ENCODE measurements around the gene TICAM2.
A peak's percentile ranks its signal among the peaks of the same experiment; 100 is the strongest.

TICAM2 gene

DNA sequence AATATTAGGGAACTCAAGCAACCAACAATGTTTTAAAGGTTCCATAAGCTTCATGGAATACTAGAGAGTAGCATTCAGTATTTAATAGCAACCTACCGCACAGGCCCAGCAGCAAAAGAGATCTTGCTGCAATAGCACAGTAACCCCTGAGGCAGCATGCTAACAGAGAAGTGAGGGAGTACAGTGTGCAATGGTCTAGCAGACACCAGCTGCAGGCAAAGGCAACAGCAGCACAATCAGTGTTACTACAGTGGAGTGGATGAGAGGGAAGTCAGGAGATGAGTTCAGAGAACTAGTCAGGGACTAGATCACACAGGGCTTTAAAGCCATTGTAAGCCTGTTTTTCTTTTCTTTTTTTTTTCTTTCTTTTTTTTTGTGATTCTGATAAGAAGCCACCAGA is 2.8 kb downstream of the TICAM2 start:
- H3K36me3 ChIP-seq (replicated peaks): no peaks in the 10 kb centered on the region
- H3K4me3 ChIP-seq: no peak overlapping the region
- no peaks in the 10 kb centered on the region for H3K9me3 ChIP-seq
- no peaks in the 10 kb centered on the region for H3K27me3 ChIP-seq (ENCODE audit: low read depth)
- H3K4me1 ChIP-seq: peaks cover 6% of the 10 kb centered on the region; the same call in 1 of the 2 replicates
- no peak for DNase-seq (ENCODE audit: low spot score in 2 of 2)
- in situ Hi-C loops (cut with MboI; ENCODE audit: low sequenced_read_pairs): no loop called here

DNA sequence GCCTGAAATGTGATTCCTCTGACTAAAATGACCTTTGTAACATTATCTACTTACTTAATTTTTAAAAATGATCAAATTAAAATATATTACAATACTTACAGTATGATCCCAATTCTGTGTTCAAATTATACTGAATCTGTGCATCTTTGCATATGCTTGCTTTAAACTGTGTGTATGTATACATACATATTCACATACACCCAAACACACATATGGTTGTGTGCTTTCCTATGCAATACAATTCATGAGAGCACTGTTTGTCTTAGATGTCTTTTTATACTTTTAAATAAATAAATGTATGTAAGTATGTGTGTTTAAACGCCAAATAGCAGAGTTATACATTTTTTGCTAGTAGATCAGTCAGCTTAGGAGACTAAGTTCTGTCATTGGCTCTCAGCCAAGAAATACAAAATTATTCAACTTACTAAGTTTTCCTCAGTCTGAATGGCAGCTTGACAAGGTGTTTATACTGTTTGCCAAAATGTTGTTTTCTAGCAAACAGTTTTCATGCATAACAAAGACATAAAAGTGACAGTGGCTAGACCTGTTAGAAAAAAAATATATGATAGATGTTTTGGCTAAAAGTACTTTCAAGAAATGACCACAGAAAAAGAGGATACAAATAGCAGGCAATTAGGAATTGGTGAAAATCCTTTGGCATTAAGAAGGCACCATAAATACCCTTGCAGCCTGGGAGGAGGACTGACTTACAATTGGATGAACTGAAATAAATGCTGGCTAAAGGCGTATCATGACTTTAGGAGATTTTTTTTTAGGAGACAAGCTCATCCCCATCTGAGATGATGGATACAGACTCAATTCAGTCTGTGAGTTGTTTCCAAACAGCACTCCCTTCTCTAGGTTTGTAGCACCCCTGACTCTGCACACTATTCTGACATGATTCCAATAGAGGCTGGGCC is 7.9 kb downstream of the TICAM2 start:
- in situ Hi-C loops (cut with MboI; ENCODE audit: low sequenced_read_pairs): no loop called here

DNA sequence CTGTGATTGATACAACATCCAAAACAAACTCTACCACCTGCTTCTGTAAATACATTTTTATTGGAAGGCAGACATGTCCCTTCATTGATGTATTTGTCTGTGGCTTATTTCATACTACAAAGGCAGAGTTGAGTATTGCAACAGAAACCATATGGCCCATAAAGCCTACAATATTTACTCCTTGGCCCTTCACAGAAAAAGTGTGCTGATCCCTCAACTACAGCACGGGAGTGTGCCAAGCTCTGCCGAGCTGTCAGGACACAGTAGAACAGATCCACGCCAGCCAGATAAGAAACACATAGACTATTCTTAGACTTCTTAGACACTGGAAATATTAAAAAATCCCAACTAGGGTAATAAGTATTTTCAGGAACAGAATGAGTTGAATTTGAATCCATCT is 13.2 kb downstream of the TICAM2 start:
- Histone ChIP-seq H3K4me3 (no peak overlapping the region), H3K9me3 (no peaks in the 10 kb centered on the region), H3K27me3 (ENCODE audit: low read depth) (no peaks in the 10 kb centered on the region), H3K4me1 (no peaks in the 10 kb centered on the region), H3K36me3 (replicated peaks) (no peaks in the 10 kb centered on the region)
- in situ Hi-C loops (cut with MboI; ENCODE audit: low sequenced_read_pairs): no loop called here
- no peak for DNase-seq (ENCODE audit: low spot score in 2 of 2)

More for the DNA sequence above, 7.9 kb downstream of the TICAM2 start:
- Histone ChIP-seq H3K4me1 (no peaks in the 10 kb centered on the region), H3K27me3 (ENCODE audit: low read depth) (no peaks in the 10 kb centered on the region), H3K4me3 (no peak overlapping the region), H3K36me3 (replicated peaks) (no peaks in the 10 kb centered on the region), H3K9me3 (no peaks in the 10 kb centered on the region)
- no peak for DNase-seq (ENCODE audit: low spot score in 2 of 2)

DNA sequence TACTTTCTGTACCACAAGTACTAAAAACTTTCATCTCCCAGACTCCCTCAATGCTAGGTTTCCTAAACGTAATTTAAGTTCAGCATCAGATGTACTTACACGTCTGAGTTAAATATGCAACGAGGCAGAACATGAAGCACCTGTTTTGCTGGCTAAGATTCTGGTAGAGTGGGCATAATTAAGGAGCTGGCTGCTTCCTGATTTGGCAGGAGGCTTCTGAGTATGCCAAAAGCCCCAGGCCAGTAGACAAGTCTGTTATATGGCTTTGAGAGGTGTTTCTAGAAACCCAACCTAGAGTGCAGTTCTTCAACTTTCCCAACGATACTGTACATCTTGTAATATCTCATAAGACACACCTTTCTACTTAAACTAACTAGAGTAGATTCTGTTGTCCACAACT is 13.6 kb downstream of the TICAM2 start:
- H3K4me1 ChIP-seq: no peaks in the 10 kb centered on the region
- in situ Hi-C loops (cut with MboI; ENCODE audit: low sequenced_read_pairs): no loop called here

DNA sequence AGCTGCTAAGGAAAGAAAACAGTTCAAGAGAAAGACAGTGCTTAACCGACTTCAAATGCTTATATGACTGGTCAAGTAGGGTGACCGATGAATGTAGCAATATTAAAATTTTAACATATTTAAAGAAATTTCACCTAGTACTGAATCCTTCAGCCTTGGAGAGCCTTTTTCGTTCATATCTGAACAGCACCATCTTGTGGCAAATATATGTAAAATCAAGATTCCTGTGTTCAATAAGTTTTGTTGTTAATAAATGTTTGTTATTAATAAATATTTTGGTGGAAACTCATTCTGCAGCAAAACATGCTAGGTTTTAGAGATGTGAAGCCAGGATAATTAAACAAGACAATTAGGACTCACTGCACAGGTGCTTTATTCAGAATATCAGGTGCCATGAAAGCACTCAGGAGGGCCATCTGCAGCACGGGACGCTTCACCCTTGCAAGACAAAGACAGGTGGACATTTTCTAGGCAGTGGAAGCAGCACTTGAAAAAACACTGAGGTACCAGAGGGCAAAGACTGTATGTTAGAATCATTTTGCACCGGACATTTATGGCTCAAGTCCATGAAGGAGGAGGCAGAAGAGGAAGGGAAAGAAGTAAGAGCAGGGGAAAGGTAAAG is 15.6 kb downstream of the TICAM2 start:
- Histone ChIP-seq H3K9me3 (no peaks in the 10 kb centered on the region), H3K4me1 (no peaks in the 10 kb centered on the region), H3K36me3 (replicated peaks) (no peaks in the 10 kb centered on the region), H3K4me3 (no peak overlapping the region), H3K27me3 (ENCODE audit: low read depth) (no peaks in the 10 kb centered on the region)
- peak in 1 of 2 experiments; percentile 52 for DNase-seq (ENCODE audit: low spot score in 2 of 2)
- in situ Hi-C loops (cut with MboI; ENCODE audit: low sequenced_read_pairs): no loop called here

More for the DNA sequence above, 13.6 kb downstream of the TICAM2 start:
- no peaks in the 10 kb centered on the region for H3K36me3 ChIP-seq (replicated peaks)
- no peaks in the 10 kb centered on the region for H3K9me3 ChIP-seq
- no peak overlapping the region for H3K4me3 ChIP-seq
- H3K27me3 ChIP-seq (ENCODE audit: low read depth): no peaks in the 10 kb centered on the region
- DNase-seq (ENCODE audit: low spot score in 2 of 2): no peak

DNA sequence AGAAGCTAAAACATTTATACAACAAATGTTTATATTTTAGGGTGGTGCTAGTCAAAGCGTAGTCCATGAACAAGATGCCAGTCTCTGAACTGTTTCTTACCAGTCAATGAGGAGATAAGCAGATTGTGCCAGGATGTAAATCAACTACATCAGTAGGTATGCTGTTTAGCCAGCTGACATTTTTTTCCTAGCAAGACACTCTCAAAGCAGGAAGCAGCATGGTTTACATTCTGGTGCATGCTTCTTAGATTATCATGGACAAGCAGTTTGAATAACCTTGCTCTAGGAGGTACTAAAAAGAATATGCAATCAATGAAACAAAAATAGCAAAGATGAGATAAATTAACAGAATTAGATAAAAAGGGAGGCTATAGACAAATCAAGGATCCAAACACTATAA is 17.0 kb downstream of the TICAM2 start:
- H3K9me3 ChIP-seq: no peaks in the 10 kb centered on the region
- H3K27me3 ChIP-seq (ENCODE audit: low read depth): peaks cover 2% of the 10 kb centered on the region; the same call in 1 of the 2 replicates
- H3K4me1 ChIP-seq: no peaks in the 10 kb centered on the region
- in situ Hi-C loops (cut with MboI; ENCODE audit: low sequenced_read_pairs): no loop called here
- no peak overlapping the region for H3K4me3 ChIP-seq
- no peaks in the 10 kb centered on the region for H3K36me3 ChIP-seq (replicated peaks)
- DNase-seq (ENCODE audit: low spot score in 2 of 2): no peak

DNA sequence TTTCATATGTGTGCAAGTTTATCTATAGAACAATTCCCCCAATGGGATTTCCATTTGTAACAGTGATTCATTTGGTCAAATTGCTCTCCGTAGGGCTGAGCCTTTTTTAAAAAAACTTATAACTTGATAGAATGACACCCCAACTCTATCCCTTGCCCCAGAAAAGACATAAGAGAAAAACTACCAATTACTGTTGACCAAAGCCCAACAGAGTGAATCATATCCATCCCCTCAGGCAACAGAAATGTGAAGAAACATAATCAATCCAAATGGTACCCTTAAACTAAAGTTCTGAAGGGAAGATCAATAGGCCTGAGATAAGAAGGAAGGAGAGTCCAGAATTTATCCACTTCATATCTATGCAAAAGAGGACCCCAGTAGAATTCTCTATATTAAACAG is 17.8 kb downstream of the TICAM2 start:
- in situ Hi-C loops (cut with MboI; ENCODE audit: low sequenced_read_pairs): no loop called here
- Histone ChIP-seq H3K4me1 (no peaks in the 10 kb centered on the region), H3K9me3 (no peaks in the 10 kb centered on the region), H3K27me3 (ENCODE audit: low read depth) (peaks cover 2% of the 10 kb centered on the region; the same call in 1 of the 2 replicates), H3K4me3 (no peak overlapping the region), H3K36me3 (replicated peaks) (no peaks in the 10 kb centered on the region)
- DNase-seq (ENCODE audit: low spot score in 2 of 2): no peak

DNA sequence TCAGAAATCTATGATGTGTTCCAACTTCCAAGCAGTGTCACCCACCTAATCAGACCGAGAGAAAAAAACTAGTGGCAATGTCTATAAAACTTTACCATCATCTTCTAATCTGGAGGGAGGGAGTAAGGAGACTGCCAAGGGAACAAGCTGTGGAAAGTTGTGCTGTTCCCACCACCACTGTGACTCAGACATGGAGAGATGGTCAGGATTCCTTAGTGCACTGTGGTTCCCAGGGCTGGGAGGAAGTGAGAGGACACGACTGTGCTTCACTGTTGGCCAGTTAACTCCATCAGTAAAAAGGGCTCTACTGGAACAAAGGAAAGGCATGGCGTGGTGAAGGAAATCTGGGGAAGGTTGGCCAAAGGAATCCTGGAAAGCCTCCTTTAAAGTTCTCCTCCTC is 18.8 kb downstream of the TICAM2 start:
- no peaks in the 10 kb centered on the region for H3K4me1 ChIP-seq
- no peaks in the 10 kb centered on the region for H3K36me3 ChIP-seq (replicated peaks)
- in situ Hi-C loops (cut with MboI; ENCODE audit: low sequenced_read_pairs): no loop called here
- H3K4me3 ChIP-seq: no peak overlapping the region
- peaks cover 2% of the 10 kb centered on the region; the same call in 1 of the 2 replicates for H3K27me3 ChIP-seq (ENCODE audit: low read depth)
- no peak for DNase-seq (ENCODE audit: low spot score in 2 of 2)
- no peaks in the 10 kb centered on the region for H3K9me3 ChIP-seq

DNA sequence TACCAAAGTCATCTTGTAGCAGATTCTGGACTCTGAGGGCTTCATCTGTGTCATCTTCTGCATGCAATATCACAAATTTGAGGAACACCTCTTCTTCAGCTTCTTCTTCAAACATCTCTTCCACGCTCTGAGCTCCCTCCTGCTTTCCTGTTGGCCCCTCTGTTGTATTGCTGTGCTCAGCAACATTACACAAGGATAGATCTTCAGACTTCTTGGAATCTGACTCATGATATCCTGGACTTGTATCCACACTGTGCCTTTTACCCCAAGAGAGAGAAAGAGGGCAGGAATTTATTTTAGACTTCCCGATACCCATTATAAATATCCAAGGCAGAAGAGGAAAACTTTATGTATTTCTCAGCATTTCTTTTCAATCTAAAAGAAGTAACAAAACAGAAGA is 21.3 kb downstream of the TICAM2 start:
- H3K4me3 ChIP-seq: no peak overlapping the region
- in situ Hi-C loops (cut with MboI; ENCODE audit: low sequenced_read_pairs): no loop called here
- no peak for DNase-seq (ENCODE audit: low spot score in 2 of 2)
- H3K36me3 ChIP-seq (replicated peaks): no peaks in the 10 kb centered on the region
- H3K4me1 ChIP-seq: no peaks in the 10 kb centered on the region
- peaks cover 2% of the 10 kb centered on the region for H3K27me3 ChIP-seq (ENCODE audit: low read depth)
- no peaks in the 10 kb centered on the region for H3K9me3 ChIP-seq

DNA sequence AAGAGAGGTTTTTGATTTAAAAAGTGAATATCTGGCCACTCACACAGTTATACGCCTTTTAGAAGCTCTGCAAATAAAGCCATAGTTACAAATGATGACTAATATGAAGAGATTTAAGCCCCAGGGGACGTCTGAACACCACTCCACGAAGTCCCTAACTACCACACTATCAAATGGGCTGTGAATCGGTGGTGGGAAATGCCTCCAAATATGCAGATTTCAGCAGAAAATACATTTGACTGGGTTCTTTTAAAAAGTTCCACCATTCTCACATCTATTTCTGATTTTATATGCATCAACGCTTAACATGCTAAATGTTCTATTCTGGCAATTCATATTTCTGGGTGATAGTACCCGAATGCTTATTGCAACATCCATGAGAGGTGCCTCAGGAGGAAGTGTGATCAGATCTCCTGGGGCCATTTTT is 22.5 kb downstream of the TICAM2 start:
- in situ Hi-C loops (cut with MboI; ENCODE audit: low sequenced_read_pairs): loop anchor here (5.0 kb wide), 1 partner anchor 267 kb away; no protein-coding TSS in a partner anchor
- Histone ChIP-seq H3K27me3 (ENCODE audit: low read depth) (peaks cover 2% of the 10 kb centered on the region), H3K4me3 (no peak overlapping the region), H3K4me1 (no peaks in the 10 kb centered on the region), H3K9me3 (no peaks in the 10 kb centered on the region), H3K36me3 (replicated peaks) (no peaks in the 10 kb centered on the region)
- no peak for DNase-seq (ENCODE audit: low spot score in 2 of 2)

DNA sequence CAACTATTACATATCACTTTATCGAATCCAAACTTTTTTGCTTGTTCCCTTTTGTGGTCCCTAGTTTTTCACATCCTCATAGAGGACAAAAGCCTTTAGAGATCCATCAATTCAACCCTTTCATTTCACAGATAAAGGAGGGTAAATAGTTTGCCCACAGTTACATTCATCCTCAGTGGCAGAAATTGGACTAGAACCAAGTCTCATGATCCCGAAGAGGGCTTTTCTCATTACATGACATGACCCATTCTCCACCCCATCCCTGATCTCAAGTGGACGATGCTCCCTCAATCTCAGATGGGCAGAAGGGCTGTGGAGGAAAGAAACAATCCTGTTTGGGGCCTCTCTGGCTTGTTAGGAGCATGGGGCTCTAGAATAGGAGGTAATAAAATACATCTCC is 23.1 kb downstream of the TICAM2 start:
- Histone ChIP-seq H3K4me3 (no peak overlapping the region), H3K9me3 (no peaks in the 10 kb centered on the region), H3K4me1 (no peaks in the 10 kb centered on the region), H3K27me3 (ENCODE audit: low read depth) (peaks cover 2% of the 10 kb centered on the region), H3K36me3 (replicated peaks) (no peaks in the 10 kb centered on the region)
- no peak for DNase-seq (ENCODE audit: low spot score in 2 of 2)
- in situ Hi-C loops (cut with MboI; ENCODE audit: low sequenced_read_pairs): loop anchor here (5.0 kb wide), 1 partner anchor 267 kb away; no protein-coding TSS in a partner anchor

DNA sequence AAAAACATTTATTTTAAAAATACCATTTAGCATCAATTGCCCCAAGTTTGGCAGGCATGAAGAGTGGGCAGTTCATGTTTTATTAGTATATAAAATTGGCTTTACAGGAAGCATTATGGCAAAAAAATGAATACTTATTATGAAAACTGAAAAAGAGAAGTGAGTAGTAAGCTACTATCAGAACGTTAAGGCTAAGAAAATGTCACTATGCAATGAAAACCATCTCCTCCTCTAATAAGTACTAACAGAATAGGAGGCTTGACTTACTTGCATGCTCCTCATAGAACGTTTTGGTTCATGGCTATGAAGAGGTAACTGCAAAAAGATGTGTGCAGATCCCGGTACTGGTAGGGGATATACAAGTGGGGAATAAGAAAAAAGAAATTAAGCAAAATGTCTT is 23.6 kb downstream of the TICAM2 start:
- Histone ChIP-seq H3K9me3 (no peaks in the 10 kb centered on the region), H3K27me3 (ENCODE audit: low read depth) (peaks cover 2% of the 10 kb centered on the region), H3K4me1 (no peaks in the 10 kb centered on the region), H3K4me3 (no peak overlapping the region), H3K36me3 (replicated peaks) (no peaks in the 10 kb centered on the region)
- in situ Hi-C loops (cut with MboI; ENCODE audit: low sequenced_read_pairs): loop anchor here (5.0 kb wide), 1 partner anchor 266 kb away; no protein-coding TSS in a partner anchor
- no peak for DNase-seq (ENCODE audit: low spot score in 2 of 2)

DNA sequence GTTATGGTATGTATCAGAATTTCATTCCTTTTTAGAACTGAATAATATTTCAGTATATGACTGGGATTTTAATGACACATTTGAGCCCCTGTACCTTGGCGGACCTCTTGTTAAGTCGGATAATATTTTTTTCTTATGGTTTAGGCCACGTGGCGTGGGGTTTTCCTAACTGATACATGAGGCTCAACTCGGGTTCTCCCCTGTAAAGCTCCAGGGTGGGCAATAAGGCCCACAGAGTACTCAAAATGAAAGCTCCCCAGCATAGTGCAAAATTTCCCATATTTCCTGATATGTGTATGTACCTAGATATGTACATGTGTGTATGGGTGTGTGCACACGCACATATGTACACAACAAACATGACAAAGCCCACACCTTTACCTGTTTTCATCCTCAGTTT is 24.5 kb downstream of the TICAM2 start:
- no peaks in the 10 kb centered on the region for H3K4me1 ChIP-seq
- DNase-seq (ENCODE audit: low spot score in 2 of 2): no peak
- no peaks in the 10 kb centered on the region for H3K36me3 ChIP-seq (replicated peaks)
- no peaks in the 10 kb centered on the region for H3K9me3 ChIP-seq
- H3K27me3 ChIP-seq (ENCODE audit: low read depth): peaks cover 2% of the 10 kb centered on the region
- in situ Hi-C loops (cut with MboI; ENCODE audit: low sequenced_read_pairs): loop anchor here (5.0 kb wide), 1 partner anchor 265 kb away; no protein-coding TSS in a partner anchor
- H3K4me3 ChIP-seq: no peak overlapping the region

DNA sequence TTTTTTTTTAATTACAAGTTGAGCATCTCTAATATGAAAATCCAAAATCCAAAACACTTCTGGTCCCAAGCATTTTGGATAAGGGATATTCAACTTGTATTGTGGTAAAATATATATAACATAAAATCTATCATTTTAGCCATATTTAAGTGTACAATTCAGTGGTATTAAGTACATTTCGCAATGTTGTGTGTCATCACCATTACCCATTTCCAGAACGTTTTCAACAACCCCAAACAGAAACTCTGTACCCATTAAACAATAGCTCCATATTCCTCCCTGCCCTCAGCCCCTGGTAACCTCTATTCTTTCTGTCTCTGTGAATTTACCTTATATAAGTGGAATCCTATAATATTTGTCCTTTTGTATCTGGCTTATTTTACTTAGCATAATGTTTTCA is 24.9 kb downstream of the TICAM2 start:
- H3K4me1 ChIP-seq: no peaks in the 10 kb centered on the region
- no peaks in the 10 kb centered on the region for H3K9me3 ChIP-seq
- peaks cover 2% of the 10 kb centered on the region for H3K27me3 ChIP-seq (ENCODE audit: low read depth)
- DNase-seq (ENCODE audit: low spot score in 2 of 2): no peak
- in situ Hi-C loops (cut with MboI; ENCODE audit: low sequenced_read_pairs): loop anchor here (5.0 kb wide), 1 partner anchor 265 kb away; no protein-coding TSS in a partner anchor
- H3K4me3 ChIP-seq: no peak overlapping the region
- no peaks in the 10 kb centered on the region for H3K36me3 ChIP-seq (replicated peaks)
